Panc1 (cell line): ENCODE results near the gene PRKG1. TPM values are rescaled to one million over a fixed set of nuclear protein-coding genes. Genes with fewer than 3 reads are reported as not detected.

ENCODE experiments used
- ATAC-seq: fragments of 200-7000 bp; cut with Tn5 transposase; 2 replicates; pipeline ENCODE4 v1.9.1; 2020; ENCODE audit warnings: mild to moderate bottlenecking, moderate library complexity
- BruUV-seq: library from RNA; stranded (reverse); fragments of 400-500 nt; replicated peaks from 2 replicates; lab custom pipeline; 2021; lab: Mats Ljungman, UMichigan
- CTCF ChIA-PET: fragments of 300-600 bp; sonication (Branson Sonifier 250); formaldehyde crosslinking; loops from one replicate; lab custom pipeline; 2022; ENCODE audit warnings: antibody characterized with exemption; lab: Charles Lee
- POLR2A ChIA-PET: fragments of 300-600 bp; sonication (Branson Sonifier 250); formaldehyde crosslinking; loops from one replicate; lab custom pipeline; 2022; ENCODE audit warnings: antibody characterized with exemption; lab: Charles Lee
- DNase-seq: peaks from one replicate; pipeline ENCODE4 v3.0.0-alpha.2; 2010; ENCODE audit warnings: low read depth, low spot score
- H3K27ac ChIP-seq: 2 replicates; pipeline ENCODE4 v1.5.1; 2011; ENCODE audit warnings: mild to moderate bottlenecking, low read length, inconsistent platforms
- H3K27me3 ChIP-seq: fragments of 200-500 bp; sonication (Bioruptor generic); 2 replicates; pipeline ENCODE4 v1.6.0; 2014; ENCODE audit warnings: low read length, inconsistent platforms; ENCODE audit not compliant: control insufficient read depth, insufficient read depth
- H3K36me3 ChIP-seq: fragments of 200-500 bp; sonication (Bioruptor generic); 2 replicates; pipeline ENCODE4 v1.5.1; 2014; ENCODE audit warnings: inconsistent platforms, mild to moderate bottlenecking, low read length, moderate library complexity; ENCODE audit not compliant: control insufficient read depth, insufficient read depth
- H3K4me1 ChIP-seq: 2 replicates; pipeline ENCODE4 v1.5.1; 2011; ENCODE audit warnings: inconsistent platforms, mild to moderate bottlenecking, low read length, moderate library complexity; ENCODE audit not compliant: control insufficient read depth, insufficient read depth
- H3K4me3 ChIP-seq, 2 experiments: 2 replicates each; pipeline ENCODE4 v1.5.1; 2011 to 2012; ENCODE audit warnings: low read depth in 2 of 2, low read length in 2 of 2, mild to moderate bottlenecking in 2 of 2, inconsistent platforms in 1 of 2, moderate library complexity in 1 of 2
- H3K9me3 ChIP-seq: fragments of 200-500 bp; sonication (Bioruptor generic); 2 replicates; pipeline ENCODE4 v1.5.1; 2014; ENCODE audit warnings: low read depth, mild to moderate bottlenecking, inconsistent platforms, low read length, moderate library complexity; ENCODE audit not compliant: control insufficient read depth, insufficient read depth
- CTCF ChIP-seq: fragments of 450-650 bp; IDR thresholded peaks from 2 replicates; pipeline ENCODE4 v1.5.1; 2017; ENCODE audit warnings: mild to moderate bottlenecking
- POLR2AphosphoS5 ChIP-seq: IDR thresholded peaks from 2 replicates; pipeline ENCODE4 v1.6.1; 2012; ENCODE audit warnings: mild to moderate bottlenecking, low read depth, low read length, moderate library complexity
- REST ChIP-seq, 2 experiments: IDR thresholded peaks; 2 replicates each; pipeline ENCODE4 v1.6.1; 2011 to 2012; ENCODE audit warnings: low read depth in 2 of 2, control low read depth in 1 of 2, low read length in 1 of 2, mild to moderate bottlenecking in 1 of 2, moderate library complexity in 1 of 2; ENCODE audit not compliant: insufficient read depth in 1 of 2
- SIN3A ChIP-seq: IDR thresholded peaks from 2 replicates; pipeline ENCODE4 v1.6.1; 2012; ENCODE audit warnings: low read depth, mild to moderate bottlenecking, low read length, moderate library complexity, borderline replicate concordance; ENCODE audit not compliant: insufficient read depth
- TCF7L2 ChIP-seq: IDR thresholded peaks from 2 replicates; pipeline ENCODE4 v1.6.1; 2011; ENCODE audit warnings: mild to moderate bottlenecking, low read depth, low read length, inconsistent platforms
- in situ Hi-C: cut with HindIII; loops from 2 replicates; pipeline ENCODE4 v1.10.0; 2016; ENCODE audit warnings: low sequenced_read_pairs, low pct_unique_long_range_greater_than_20kb
- intact Hi-C: fragments of 100-400 bp; cut with micrococcal nuclease; formaldehyde crosslinking; loops from one replicate; pipeline ENCODE4 v1.10.0; 2022; ENCODE audit not compliant: unreplicated experiment
- total RNA-seq: library from RNA; stranded (reverse); gene quantifications from one replicate; pipeline ENCODE4 v1.2.1, GENCODE V29; 2021; ENCODE audit not compliant: unreplicated experiment

The PRKG1 gene
- total RNA-seq, 1 experiment from 2014 or later: 0.92 TPM

- Histone ChIP-seq H3K4me1 (no peaks in the 10 kb centered on the region), H3K9me3 (no peaks in the 10 kb centered on the region), H3K27ac (no peak overlapping the region), H3K27me3 (no peaks in the 10 kb centered on the region), H3K4me3 (no peak overlapping the region), H3K36me3 (no peaks in the 10 kb centered on the region)
- DNase-seq (no peak), ATAC-seq (no peak)
- intact Hi-C loops: no loop called here
- BruUV-seq: no TSS peak
- POLR2A ChIA-PET: no interaction called here
- CTCF ChIA-PET: no interaction called here
- TF ChIP-seq REST (IDR thresholded peaks at IDR 0.05; ENCODE audit: insufficient read depth in 1 of 2, low read depth in 2 of 2, low read length in 1 of 2) (no peak), CTCF (no peak), SIN3A (no peak), TCF7L2 (no peak), POLR2AphosphoS5 (no peak)
- in situ Hi-C loops: no loop called here
Observed at GRCh38 chr10:51507476-51507875, 433.2 kb downstream of the PRKG1 start.

GRCh38 chr10:51508156-51508555 lies 433.9 kb downstream of the PRKG1 start:
- CTCF ChIA-PET: interaction anchor here (0.7 kb wide), 1 partner anchor 58 kb away, joined by 3 read pairs; no protein-coding TSS in a partner anchor
- BruUV-seq: no TSS peak

More at GRCh38 chr10:51508156-51508555, 433.9 kb downstream of the PRKG1 start:
- H3K4me3 ChIP-seq: no peak overlapping the region
- no peak overlapping the region for H3K27ac ChIP-seq
- intact Hi-C loops: loop anchor here (2.0 kb wide), 1 partner anchor 19 kb away; no protein-coding TSS in a partner anchor
- no peaks in the 10 kb centered on the region for H3K36me3 ChIP-seq
- no peaks in the 10 kb centered on the region for H3K27me3 ChIP-seq
- no peaks in the 10 kb centered on the region for H3K4me1 ChIP-seq
- in situ Hi-C loops: no loop called here
- H3K9me3 ChIP-seq: no peaks in the 10 kb centered on the region
- TF ChIP-seq POLR2AphosphoS5 (no peak), CTCF (no peak), SIN3A (no peak), REST (IDR thresholded peaks at IDR 0.05; ENCODE audit: insufficient read depth in 1 of 2, low read depth in 2 of 2, low read length in 1 of 2) (no peak), TCF7L2 (no peak)
- ATAC-seq (no peak), DNase-seq (no peak)
- POLR2A ChIA-PET: no interaction called here
